ENCODE results near the gene OR2G6.
"Not testable (repeated sequence)": the region's sequence is repeated elsewhere in the genome, so short reads cannot be mapped to it uniquely, and the experiment has no call there.

OR2G6 gene

GRCh38 chr1:248507773-248508172, at the start of gene OR2G6:
Gene OR2G6 (plus strand): TSS chr1:248508073. CDS start chr1:248521647, 13,574 bp downstream.
- FAIRE-seq: peak; percentile 97

DNA sequence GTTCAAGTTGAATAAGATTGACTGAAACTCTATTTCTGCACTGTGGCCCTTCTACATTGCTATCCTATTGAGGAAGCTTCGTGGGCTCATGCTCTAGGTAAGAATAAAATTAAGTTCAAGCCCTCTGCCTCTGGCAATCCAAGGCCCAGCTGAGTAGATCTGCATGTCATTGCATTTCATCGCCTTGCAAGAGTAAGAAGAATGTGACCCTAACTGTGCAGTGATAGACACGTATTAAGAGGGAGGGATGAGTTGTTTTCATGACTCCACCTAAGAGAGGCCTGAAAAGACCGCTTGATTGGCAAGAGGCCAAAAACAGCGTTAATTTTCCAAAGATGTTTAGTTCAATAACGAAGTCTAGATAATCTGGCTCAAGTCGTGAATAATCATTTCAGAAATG, 48.8 kb upstream of the OR2G6 start:
- FAIRE-seq: not testable (repeated sequence)

DNA sequence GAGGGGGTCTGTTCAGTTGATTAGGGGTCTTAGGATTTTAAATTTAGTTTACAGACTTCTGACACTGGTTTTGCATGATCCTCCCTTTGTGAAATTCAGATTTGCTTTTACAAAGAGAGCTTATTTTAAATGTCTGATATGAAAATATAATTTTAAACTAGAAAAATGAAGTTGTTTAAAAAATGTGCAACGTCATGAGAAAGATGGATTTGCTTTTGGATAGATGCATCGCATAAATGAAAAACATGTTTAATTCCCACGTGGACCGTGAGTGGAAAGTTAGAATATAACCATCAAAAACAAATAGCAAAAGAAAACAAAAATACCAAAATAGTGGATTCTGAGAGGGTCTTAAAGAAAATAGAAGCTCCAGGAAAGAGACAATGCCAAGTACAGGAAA, 36.7 kb upstream of the OR2G6 start:
- FAIRE-seq: no peak

GRCh38 chr1:248472111-248472510, 35.8 kb upstream of the OR2G6 start:
- FAIRE-seq: not testable (repeated sequence)

DNA sequence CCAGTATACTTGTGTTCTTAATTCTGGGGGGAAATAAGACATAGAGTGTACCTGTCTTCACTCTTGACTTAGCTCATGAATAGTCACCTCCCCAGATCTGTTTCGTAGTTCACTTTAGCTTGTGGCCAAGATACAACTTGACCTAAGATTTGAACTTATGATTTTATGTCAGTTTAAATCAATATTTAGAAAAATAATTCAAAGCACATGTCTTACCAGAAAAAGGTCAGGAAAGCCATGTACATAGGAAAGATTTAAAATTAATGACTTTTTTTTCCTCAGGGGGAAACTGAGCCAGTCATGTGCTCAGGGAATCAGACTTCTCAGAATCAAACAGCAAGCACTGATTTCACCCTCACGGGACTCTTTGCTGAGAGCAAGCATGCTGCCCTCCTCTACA, 34.8 kb upstream of the OR2G6 start, which contains the start of gene OR2T3:
Gene OR2T3 (plus strand): TSS at position 301 of the 400 bp plus-strand sequence. CDS start 0 bp downstream, at position 301.
- FAIRE-seq: not testable (repeated sequence)

GRCh38 chr1:248475660-248476059, 32.2 kb upstream of the OR2G6 start:
- not testable (repeated sequence) for FAIRE-seq

DNA sequence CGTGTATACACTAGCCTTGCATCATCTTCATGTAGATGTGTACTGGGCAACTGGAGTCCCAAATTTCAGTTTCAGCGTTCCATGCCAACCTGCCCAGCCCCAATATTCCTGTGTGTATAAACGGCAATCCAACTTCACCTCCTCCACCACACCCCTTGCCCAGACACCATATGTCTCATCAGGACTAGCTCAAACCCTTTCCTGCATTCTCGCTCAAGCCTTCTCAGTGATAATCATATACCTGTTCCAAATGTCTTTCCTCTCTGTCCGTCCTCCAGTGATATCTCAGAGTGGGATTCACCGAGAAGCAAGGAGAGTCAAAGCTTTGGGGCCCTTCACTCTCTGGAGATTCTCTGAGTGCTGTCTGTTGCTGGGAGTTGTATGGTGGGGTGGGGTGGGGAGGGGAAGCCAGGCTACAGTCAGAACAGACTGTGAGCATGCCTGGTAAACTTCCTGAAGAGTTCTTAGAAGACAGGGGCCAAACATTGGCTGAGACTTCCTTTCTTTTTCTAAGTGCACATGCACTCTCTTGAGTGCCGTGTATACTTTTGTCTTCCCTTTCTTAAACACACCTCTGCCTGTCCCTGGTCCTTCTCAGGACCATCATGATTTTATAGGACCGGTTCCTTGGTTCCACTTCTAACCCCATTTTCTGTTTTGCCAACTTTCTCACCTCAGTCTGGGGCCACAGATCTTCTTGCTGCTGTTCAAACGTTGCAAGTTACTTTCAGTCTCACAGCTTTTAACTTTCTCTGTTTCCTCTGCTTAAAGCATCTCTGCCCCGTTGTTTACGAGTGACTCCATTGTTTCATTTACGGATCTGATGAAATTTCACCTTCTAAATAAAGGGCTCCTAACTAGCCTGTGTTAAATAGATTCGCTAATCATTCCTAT, 25.9 kb upstream of the OR2G6 start:
- FAIRE-seq: not testable (repeated sequence)

- not testable (repeated sequence) for FAIRE-seq
Measured at GRCh38 chr1:248488289-248488688, 19.6 kb upstream of the OR2G6 start, which contains the start of gene OR2T5. Gene OR2T5 (plus strand): TSS chr1:248488589. CDS start chr1:248488589, 0 bp downstream.

DNA sequence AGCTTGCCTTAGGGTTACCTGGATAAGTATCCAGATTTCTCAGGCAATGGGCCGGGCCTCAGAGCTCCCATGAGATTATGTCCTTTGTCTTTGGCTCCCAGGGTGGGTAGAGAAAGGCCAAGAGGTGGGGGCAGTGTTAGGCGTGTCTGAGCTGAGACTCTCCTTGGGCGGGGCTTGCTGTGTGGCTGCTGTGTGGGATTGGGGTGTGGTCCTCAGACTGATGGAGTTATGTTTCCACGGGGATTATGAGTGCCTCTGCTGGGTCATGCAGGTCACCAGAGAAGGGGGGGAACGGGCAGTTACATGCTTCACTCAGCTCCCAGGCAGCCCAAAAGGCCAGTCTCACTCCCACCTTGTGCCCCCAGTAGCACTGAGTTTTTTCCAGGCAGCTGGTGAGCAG, 11.2 kb upstream of the OR2G6 start:
- not testable (repeated sequence) for FAIRE-seq

GRCh38 chr1:248500305-248501035, 7.4 kb upstream of the OR2G6 start:
- FAIRE-seq: not testable (repeated sequence)

- FAIRE-seq: peak; percentile 90
Measured at GRCh38 chr1:248510217-248510616, 2.3 kb downstream of the OR2G6 start.

DNA sequence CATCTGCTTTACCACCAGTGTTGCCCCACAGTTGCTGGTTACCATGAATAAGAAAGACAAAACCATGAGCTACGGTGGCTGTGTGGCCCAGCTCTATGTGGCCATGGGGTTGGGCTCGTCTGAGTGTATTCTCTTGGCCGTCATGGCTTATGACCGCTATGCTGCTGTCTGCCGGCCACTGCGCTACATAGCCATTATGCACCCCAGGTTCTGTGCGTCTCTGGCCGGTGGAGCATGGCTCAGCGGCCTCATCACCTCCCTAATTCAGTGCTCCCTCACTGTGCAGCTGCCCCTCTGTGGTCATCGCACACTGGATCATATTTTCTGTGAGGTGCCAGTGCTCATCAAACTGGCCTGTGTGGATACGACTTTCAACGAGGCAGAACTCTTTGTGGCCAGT, 14.0 kb downstream of the OR2G6 start:
- no peak for FAIRE-seq

DNA sequence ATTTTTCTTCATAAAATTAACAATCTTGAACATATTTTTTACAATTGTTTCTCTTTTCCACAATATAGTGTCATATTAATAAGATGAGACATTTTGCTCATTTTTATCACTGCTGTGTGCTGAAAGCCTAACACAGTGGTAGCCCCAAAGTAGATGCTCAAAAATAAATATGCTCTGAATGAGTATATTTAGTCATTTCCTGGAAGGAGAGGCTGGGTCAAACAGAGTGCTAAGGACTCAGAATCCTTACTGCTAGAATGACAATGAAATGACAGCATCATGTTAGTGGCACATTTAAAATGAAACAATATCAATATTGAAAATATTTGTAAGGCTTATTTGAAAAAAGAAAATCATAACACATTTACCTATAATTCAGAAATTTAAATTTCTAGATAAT, 29.6 kb downstream of the OR2G6 start:
- peak; percentile 27 for FAIRE-seq

- FAIRE-seq: not testable (repeated sequence)
Measured at GRCh38 chr1:248547383-248547782, 39.5 kb downstream of the OR2G6 start.

- not testable (repeated sequence) for FAIRE-seq
Measured at GRCh38 chr1:248551027-248551426, 43.2 kb downstream of the OR2G6 start.

- not testable (repeated sequence) for FAIRE-seq
Measured at GRCh38 chr1:248562672-248563071, 54.8 kb downstream of the OR2G6 start, which contains the start of gene OR2T29. Gene OR2T29 (minus strand): TSS chr1:248562772. CDS start chr1:248559491, 3,281 bp downstream.

DNA sequence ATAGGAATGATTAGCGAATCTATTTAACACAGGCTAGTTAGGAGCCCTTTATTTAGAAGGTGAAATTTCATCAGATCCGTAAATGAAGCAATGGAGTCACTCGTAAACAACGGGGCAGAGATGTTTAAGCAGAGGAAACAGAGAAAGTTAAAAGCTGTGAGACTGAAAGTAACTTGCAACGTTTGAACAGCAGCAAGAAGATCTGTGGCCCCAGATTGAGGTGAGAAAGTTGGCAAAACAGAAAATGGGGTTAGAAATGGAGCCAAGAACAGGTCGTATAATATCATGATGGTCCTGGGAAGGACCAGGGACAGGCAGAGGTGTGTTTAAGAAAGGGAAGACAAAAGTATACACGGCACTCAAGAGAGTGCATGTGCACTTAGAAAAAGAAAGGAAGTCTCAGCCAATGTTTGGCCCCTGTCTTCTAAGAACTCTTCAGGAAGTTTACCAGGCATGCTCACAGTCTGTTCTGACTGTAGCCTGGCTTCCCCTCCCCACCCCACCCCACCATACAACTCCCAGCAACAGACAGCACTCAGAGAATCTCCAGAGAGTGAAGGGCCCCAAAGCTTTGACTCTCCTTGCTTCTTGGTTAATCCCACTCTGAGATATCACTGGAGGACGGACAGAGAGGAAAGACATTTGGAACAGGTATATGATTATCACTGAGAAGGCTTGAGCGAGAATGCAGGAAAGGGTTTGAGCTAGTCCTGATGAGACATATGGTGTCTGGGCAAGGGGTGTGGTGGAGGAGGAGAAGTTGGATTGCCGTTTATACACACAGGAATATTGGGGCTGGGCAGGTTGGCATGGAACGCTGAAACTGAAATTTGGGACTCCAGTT, 57.9 kb downstream of the OR2G6 start:
- FAIRE-seq: not testable (repeated sequence)

DNA sequence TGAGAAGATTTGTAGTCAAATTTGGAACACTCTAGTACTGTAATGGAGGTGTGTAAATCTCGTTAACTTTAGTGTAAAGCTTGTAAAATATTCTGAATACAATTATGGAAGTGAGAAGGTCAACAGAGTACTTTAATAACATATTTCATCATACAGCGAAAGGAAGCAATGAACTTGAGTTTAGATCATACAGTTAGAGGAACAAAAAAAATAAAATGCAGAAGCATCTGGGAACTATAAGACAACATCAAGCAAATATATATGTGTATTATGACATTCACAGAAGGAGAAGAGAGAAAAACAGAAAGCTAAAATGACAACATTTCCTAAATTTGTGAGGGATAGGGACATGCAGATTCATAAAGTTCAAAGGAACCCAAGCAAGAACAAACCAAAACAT, 61.2 kb downstream of the OR2G6 start:
- FAIRE-seq: not testable (repeated sequence)

- FAIRE-seq: not testable (repeated sequence)
Measured at GRCh38 chr1:248570811-248571210, 62.9 kb downstream of the OR2G6 start.

- FAIRE-seq: not testable (repeated sequence)
Measured at GRCh38 chr1:248572049-248572448, 64.2 kb downstream of the OR2G6 start.

DNA sequence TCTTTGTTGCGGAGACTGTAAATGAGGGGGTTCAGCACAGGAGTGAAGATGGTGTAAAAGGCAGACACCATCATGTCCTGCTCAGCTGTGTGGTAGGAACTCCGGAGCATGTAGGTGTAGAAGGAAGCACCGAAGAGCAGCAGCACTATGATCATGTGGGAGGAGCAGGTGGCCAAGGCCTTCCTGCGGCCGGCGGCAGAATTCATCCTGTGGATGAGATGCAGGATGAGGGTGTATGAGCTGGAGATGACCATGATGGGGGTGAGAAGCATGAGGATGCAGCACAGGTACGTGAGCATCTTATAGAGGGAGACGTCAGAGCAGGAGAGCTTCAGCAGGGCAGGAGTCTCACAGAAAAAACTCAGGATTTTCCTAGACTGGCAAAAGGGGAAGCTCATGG, 66.0 kb downstream of the OR2G6 start:
- FAIRE-seq: not testable (repeated sequence)

- not testable (repeated sequence) for FAIRE-seq
Measured at GRCh38 chr1:248574657-248575056, 66.8 kb downstream of the OR2G6 start, which contains the start of gene OR2T34. Gene OR2T34 (minus strand): TSS chr1:248574757. CDS start chr1:248574757, 0 bp downstream.
